PFSK-1 (cell line): ENCODE measurements around the gene ELMO1.

Experiments
- FOXP2 ChIP-seq: optimal IDR thresholded peaks from 2 replicates; pipeline ENCODE3; 2011; ENCODE audit warnings: borderline replicate concordance, control low read depth, inconsistent platforms; ENCODE audit not compliant: insufficient read depth; ENCODE audit errors: extremely low read length, extremely low read depth
- POLR2AphosphoS5 ChIP-seq: IDR thresholded peaks from 2 replicates; pipeline ENCODE4 v1.6.1; 2012; ENCODE audit warnings: low read depth, mild to moderate bottlenecking, control low read depth, low read length, moderate library complexity
- SIN3A ChIP-seq: IDR thresholded peaks from 2 replicates; pipeline ENCODE4 v1.6.1; 2012; ENCODE audit warnings: mild to moderate bottlenecking, low read length, moderate library complexity, borderline replicate concordance; ENCODE audit not compliant: insufficient read depth
- TAF1 ChIP-seq: IDR thresholded peaks from 2 replicates; pipeline ENCODE4 v1.6.1; 2012; ENCODE audit warnings: low read length, control low read depth, borderline replicate concordance; ENCODE audit not compliant: insufficient read depth
- TF ChIP-seq, protein P1 (sequence below), 2 experiments: IDR thresholded peaks; 2 replicates each; pipeline versions ENCODE4 v1.6.1 to v1.8.0; 2011 to 2012; ENCODE audit warnings: low read depth in 2 of 2, low read length in 2 of 2, control low read depth in 1 of 2, inconsistent platforms in 1 of 2, mild to moderate bottlenecking in 1 of 2, moderate library complexity in 1 of 2; ENCODE audit not compliant: insufficient read depth in 1 of 2

GRCh38 chr7:37201003-37201875 is 247.4 kb downstream of the ELMO1 start:
- TF ChIP-seq, protein P1, sequence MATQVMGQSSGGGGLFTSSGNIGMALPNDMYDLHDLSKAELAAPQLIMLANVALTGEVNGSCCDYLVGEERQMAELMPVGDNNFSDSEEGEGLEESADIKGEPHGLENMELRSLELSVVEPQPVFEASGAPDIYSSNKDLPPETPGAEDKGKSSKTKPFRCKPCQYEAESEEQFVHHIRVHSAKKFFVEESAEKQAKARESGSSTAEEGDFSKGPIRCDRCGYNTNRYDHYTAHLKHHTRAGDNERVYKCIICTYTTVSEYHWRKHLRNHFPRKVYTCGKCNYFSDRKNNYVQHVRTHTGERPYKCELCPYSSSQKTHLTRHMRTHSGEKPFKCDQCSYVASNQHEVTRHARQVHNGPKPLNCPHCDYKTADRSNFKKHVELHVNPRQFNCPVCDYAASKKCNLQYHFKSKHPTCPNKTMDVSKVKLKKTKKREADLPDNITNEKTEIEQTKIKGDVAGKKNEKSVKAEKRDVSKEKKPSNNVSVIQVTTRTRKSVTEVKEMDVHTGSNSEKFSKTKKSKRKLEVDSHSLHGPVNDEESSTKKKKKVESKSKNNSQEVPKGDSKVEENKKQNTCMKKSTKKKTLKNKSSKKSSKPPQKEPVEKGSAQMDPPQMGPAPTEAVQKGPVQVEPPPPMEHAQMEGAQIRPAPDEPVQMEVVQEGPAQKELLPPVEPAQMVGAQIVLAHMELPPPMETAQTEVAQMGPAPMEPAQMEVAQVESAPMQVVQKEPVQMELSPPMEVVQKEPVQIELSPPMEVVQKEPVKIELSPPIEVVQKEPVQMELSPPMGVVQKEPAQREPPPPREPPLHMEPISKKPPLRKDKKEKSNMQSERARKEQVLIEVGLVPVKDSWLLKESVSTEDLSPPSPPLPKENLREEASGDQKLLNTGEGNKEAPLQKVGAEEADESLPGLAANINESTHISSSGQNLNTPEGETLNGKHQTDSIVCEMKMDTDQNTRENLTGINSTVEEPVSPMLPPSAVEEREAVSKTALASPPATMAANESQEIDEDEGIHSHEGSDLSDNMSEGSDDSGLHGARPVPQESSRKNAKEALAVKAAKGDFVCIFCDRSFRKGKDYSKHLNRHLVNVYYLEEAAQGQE (IDR thresholded peaks at IDR 0.05; ENCODE audit: insufficient read depth in 1 of 2, low read depth in 2 of 2, low read length in 2 of 2): no peak
- TF ChIP-seq TAF1 (no peak), POLR2AphosphoS5 (no peak), SIN3A (no peak), FOXP2 (no peak)
